Thoracic aorta (tissue), 2 donors: ENCODE measurements around the gene ZNF462. TPM values are rescaled to one million over a fixed set of nuclear protein-coding genes. Genes with fewer than 3 reads are reported as not detected.
"Not testable (repeated sequence)": the region's sequence is repeated elsewhere in the genome, so short reads cannot be mapped to it uniquely, and the experiment has no call there.

Source experiments
- ATAC-seq: fragments of 150-250 bp; one replicate; pipeline ENCODE4 v1.8.0; 2017; ENCODE audit warnings: low read depth; ENCODE audit not compliant: insufficient number of reproducible peaks, low FRiP score
- DNase-seq: peaks from one replicate; pipeline ENCODE4 v3.0.0-alpha.2; 2020; ENCODE audit warnings: low spot score
- H3K27ac ChIP-seq, 2 donors: fragments of 200-600 bp; sonication (generic); 1 replicate in 1 of 2; 2 replicates in 1 of 2; pipeline ENCODE4 v1.5.1; 2016; ENCODE audit warnings: mild to moderate bottlenecking in 2 of 2, moderate library complexity in 2 of 2
- H3K27me3 ChIP-seq: fragments of 200-600 bp; sonication (generic); replicated peaks from 2 replicates; pipeline ENCODE4 v1.6.0; 2016; ENCODE audit warnings: mild to moderate bottlenecking; ENCODE audit not compliant: insufficient read depth
- H3K36me3 ChIP-seq: fragments of 200-600 bp; sonication (generic); one replicate; pipeline ENCODE4 v1.5.1; 2016
- H3K4me1 ChIP-seq, 2 donors: fragments of 200-600 bp; sonication (generic); 1 replicate in 1 of 2; 2 replicates in 1 of 2; pipeline versions ENCODE4 v1.5.1 to v1.6.0; 2016; ENCODE audit warnings: low read depth in 2 of 2, mild to moderate bottlenecking in 1 of 2; ENCODE audit not compliant: control insufficient read depth in 1 of 2
- H3K4me3 ChIP-seq: fragments of 200-600 bp; sonication (generic); 2 replicates; pipeline ENCODE4 v1.5.1; 2016; ENCODE audit warnings: mild to moderate bottlenecking
- H3K9me3 ChIP-seq: fragments of 200-600 bp; sonication (generic); 2 replicates; pipeline ENCODE4 v1.5.1; 2016
- CTCF ChIP-seq: fragments of 200-600 bp; sonication (generic); IDR thresholded peaks from one replicate; pipeline ENCODE4 v1.5.1; 2019; ENCODE audit warnings: antibody characterized with exemption
- total RNA-seq, 2 donors: library from RNA; depleted of rRNA; stranded (reverse); fragments of >200 nt; gene quantifications; one replicate each; pipeline versions ENCODE4 v1.1.0 to v1.2.3, GENCODE V29; 2016

ZNF462 gene
- total RNA-seq, 2 donors from 2014 or later: 9.6 to 12.3 TPM

GRCh38 chr9:106843371-106843770 lies 19.6 kb upstream of the ZNF462 start:
- H3K36me3 ChIP-seq: no peaks in the 10 kb centered on the region
- no peak overlapping the region for H3K4me3 ChIP-seq
- TF ChIP-seq CTCF: no peak
- ATAC-seq (no peak), DNase-seq (no peak)
- no peaks in the 10 kb centered on the region for H3K4me1 ChIP-seq
- no peak overlapping the region for H3K27ac ChIP-seq
- H3K9me3 ChIP-seq: no peaks in the 10 kb centered on the region
- no peaks in the 10 kb centered on the region for H3K27me3 ChIP-seq

- no peaks in the 10 kb centered on the region for H3K36me3 ChIP-seq
- no peaks in the 10 kb centered on the region for H3K4me1 ChIP-seq
- H3K4me3 ChIP-seq: no peak overlapping the region
- ATAC-seq: no peak
- no peak overlapping the region for H3K27ac ChIP-seq
- DNase-seq: no peak
- no peak for TF ChIP-seq CTCF
- H3K27me3 ChIP-seq: no peaks in the 10 kb centered on the region
- no peaks in the 10 kb centered on the region for H3K9me3 ChIP-seq
These were observed 16.7 kb upstream of the ZNF462 start for GRCh38 chr9:106846307-106846706.

GRCh38 chr9:106846857-106847256 lies 16.1 kb upstream of the ZNF462 start:
- Histone ChIP-seq H3K27ac (no peak overlapping the region), H3K4me3 (no peak overlapping the region)
- no peak for DNase-seq

GRCh38 chr9:106851640-106852039 lies 11.3 kb upstream of the ZNF462 start:
- H3K4me3 ChIP-seq, H3K27ac ChIP-seq, H3K4me1 ChIP-seq, DNase-seq, H3K27me3 ChIP-seq, H3K36me3 ChIP-seq, H3K9me3 ChIP-seq, ATAC-seq: not testable (repeated sequence)

More at GRCh38 chr9:106846857-106847256, 16.1 kb upstream of the ZNF462 start:
- Histone ChIP-seq H3K9me3 (no peaks in the 10 kb centered on the region), H3K36me3 (no peaks in the 10 kb centered on the region), H3K27me3 (no peaks in the 10 kb centered on the region), H3K4me1 (no peaks in the 10 kb centered on the region)
- ATAC-seq: no peak
- no peak for TF ChIP-seq CTCF

- DNase-seq (no peak), ATAC-seq (no peak)
- H3K36me3 ChIP-seq: no peaks in the 10 kb centered on the region
- H3K27me3 ChIP-seq: no peaks in the 10 kb centered on the region
- TF ChIP-seq CTCF: no peak
- H3K4me1 ChIP-seq: peaks cover 0 to 6% of the 10 kb centered on the region in 2 donors
- H3K27ac ChIP-seq: no peak overlapping the region
- H3K9me3 ChIP-seq: no peaks in the 10 kb centered on the region
- H3K4me3 ChIP-seq: no peak overlapping the region
These were observed 5.0 kb upstream of the ZNF462 start for GRCh38 chr9:106857811-106858470.
